Fibroblast of the aortic adventitia (primary cell): ENCODE results near the gene KDM4C. TPM values are rescaled to one million over a fixed set of nuclear protein-coding genes. Genes with fewer than 3 reads are reported as not detected.

Experiments
- DNase-seq: peaks from one replicate; pipeline ENCODE4 v3.0.0-alpha.2; 2010; ENCODE audit warnings: low read depth
- H3K4me3 ChIP-seq: 2 replicates; pipeline ENCODE4 v1.5.1; 2011; ENCODE audit warnings: low read depth, mild to moderate bottlenecking, control low read depth, low read length, moderate library complexity
- CTCF ChIP-seq: IDR thresholded peaks from 2 replicates; pipeline ENCODE4 v1.5.1; 2011; ENCODE audit warnings: mild to moderate bottlenecking, low read length, control low read depth, inconsistent platforms; ENCODE audit not compliant: insufficient read depth
- total RNA-seq: library from RNA; depleted of rRNA; stranded (reverse); fragments of >200 nt; gene quantifications from 2 replicates; pipeline ENCODE4 v1.2.3, GENCODE V29; 2012; ENCODE audit warnings: low replicate concordance

Gene KDM4C
- total RNA-seq, 1 donor: 25.1 TPM

DNA sequence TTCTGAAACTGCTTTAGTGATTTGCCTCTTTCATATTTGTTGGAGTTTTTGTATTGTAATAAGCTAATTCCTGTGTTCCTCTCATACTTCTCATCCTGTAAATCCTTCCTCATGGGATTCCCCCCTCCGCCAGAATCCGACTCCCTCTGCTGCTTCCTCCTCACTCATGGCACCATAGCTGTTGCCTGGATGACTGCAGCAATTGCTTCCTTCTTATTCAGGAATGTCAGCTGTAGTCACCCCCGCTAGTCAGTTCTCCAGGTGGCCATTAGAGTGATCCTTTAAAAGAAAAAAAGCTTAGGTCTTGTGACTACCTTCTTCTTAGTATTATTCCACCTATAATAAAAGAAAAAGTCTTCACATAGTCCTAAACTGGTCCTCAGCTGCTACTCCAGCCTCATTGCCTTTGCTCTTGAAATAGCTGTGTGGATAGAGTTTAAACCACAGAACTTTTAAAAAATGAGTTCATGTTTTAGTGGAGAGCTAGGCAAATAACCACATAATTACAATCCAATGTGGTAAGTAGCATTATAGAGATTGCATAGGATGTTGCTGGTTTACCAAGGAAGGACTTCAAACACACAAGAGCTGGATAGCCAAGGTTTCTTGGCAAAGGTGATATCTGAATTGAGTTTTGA is 227.3 kb downstream of the KDM4C start:
- no peak overlapping the region for H3K4me3 ChIP-seq
- DNase-seq: no peak
- no peak for TF ChIP-seq CTCF

- no peak overlapping the region for H3K4me3 ChIP-seq
- no peak for TF ChIP-seq CTCF
- DNase-seq: no peak
These were observed 228.5 kb downstream of the KDM4C start for GRCh38 chr9:6986141-6986815.

GRCh38 chr9:6987381-6987780 is 229.6 kb downstream of the KDM4C start:
- no peak overlapping the region for H3K4me3 ChIP-seq
- DNase-seq: no peak
- no peak for TF ChIP-seq CTCF

GRCh38 chr9:6991418-6991817 is 233.6 kb downstream of the KDM4C start:
- TF ChIP-seq CTCF: no peak
- no peak overlapping the region for H3K4me3 ChIP-seq
- no peak for DNase-seq

DNA sequence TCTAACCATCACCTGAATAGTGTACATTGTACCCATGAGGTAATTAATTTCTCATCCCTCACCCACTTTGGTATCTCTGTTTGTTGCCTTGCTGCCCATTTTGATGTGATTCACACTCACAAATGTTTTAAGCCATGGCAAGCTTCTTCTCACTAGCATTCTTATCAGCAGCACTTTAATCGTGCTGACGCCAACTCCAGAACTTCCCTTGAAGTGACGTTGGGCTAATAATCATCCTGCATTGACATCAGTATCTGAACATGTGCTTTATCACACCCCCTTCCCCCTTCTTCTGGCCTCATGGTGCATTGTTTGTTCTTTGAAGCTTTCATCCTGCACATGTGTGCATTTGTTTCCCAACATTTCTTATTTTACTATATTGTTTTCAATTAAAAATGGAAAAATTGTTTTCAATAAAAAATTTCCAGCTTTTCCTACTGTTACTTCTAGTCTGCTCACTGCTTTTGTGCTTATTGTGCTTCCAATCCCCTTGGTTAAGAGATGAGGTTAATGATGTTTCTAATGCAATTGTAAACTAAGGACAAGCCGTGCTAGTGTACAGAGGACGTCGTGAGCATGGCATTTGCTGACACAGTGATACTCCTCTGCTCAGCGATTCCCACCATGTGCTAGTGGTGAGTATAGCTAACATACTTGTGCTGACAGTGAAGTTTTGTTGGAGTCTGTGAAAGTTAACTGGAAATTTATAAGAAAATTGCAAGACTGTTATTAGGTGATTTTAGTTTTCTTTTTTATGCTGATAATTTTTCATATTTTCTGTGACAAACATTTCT is 238.5 kb downstream of the KDM4C start:
- TF ChIP-seq CTCF: no peak
- no peak for DNase-seq
- no peak overlapping the region for H3K4me3 ChIP-seq

GRCh38 chr9:6997330-6997729 is 239.6 kb downstream of the KDM4C start:
- DNase-seq: no peak

More at GRCh38 chr9:6997330-6997729, 239.6 kb downstream of the KDM4C start:
- H3K4me3 ChIP-seq: no peak overlapping the region
- TF ChIP-seq CTCF: no peak
